DOHH2 (cell line): Measurements from ENCODE around the gene ZNF8.

Experiments
- H3F3A ChIP-seq: fragments of 200-600 bp; sonication (generic), shearing (Covaris generic); 2 replicates; pipeline ENCODE4 v1.6.0; 2016; ENCODE audit warnings: antibody characterized with exemption, mild to moderate bottlenecking; ENCODE audit not compliant: control insufficient read depth, insufficient read depth
- H3K27ac ChIP-seq: fragments of 200-600 bp; sonication (generic); 2 replicates; pipeline ENCODE4 v1.5.1; 2014; ENCODE audit warnings: low read depth, mild to moderate bottlenecking, low read length, moderate library complexity
- H3K27me3 ChIP-seq: fragments of 200-600 bp; sonication (generic); 2 replicates; pipeline ENCODE4 v1.6.1; 2014; ENCODE audit warnings: mild to moderate bottlenecking, low read length, mixed read lengths; ENCODE audit not compliant: control insufficient read depth
- H3K36me3 ChIP-seq: fragments of 200-600 bp; sonication (generic); 2 replicates; pipeline ENCODE4 v1.6.1; 2014; ENCODE audit warnings: mild to moderate bottlenecking, low read length, moderate library complexity, mixed read lengths; ENCODE audit not compliant: control insufficient read depth
- H3K4me1 ChIP-seq: fragments of 200-600 bp; sonication (generic); 2 replicates; pipeline ENCODE4 v1.6.1; 2014; ENCODE audit warnings: mild to moderate bottlenecking, low read length, mixed read lengths; ENCODE audit not compliant: control insufficient read depth
- H3K4me2 ChIP-seq: fragments of 200-600 bp; sonication (generic); 2 replicates; pipeline ENCODE4 v1.6.0; 2014; ENCODE audit warnings: mild to moderate bottlenecking, low read length, moderate library complexity
- H3K4me3 ChIP-seq: fragments of 200-600 bp; sonication (generic); 2 replicates; pipeline ENCODE4 v1.5.1; 2014; ENCODE audit warnings: mild to moderate bottlenecking, low read length, mixed read lengths
- H3K79me2 ChIP-seq: fragments of 200-600 bp; sonication (generic); 2 replicates; pipeline ENCODE4 v1.6.1; 2014; ENCODE audit warnings: mild to moderate bottlenecking, low read length, mixed read lengths; ENCODE audit not compliant: control insufficient read depth
- H3K9me2 ChIP-seq: fragments of 200-600 bp; sonication (generic); replicated peaks from 2 replicates; pipeline ENCODE4 v1.6.1; 2014; ENCODE audit warnings: mild to moderate bottlenecking, low read length, mixed read lengths; ENCODE audit not compliant: control insufficient read depth
- H3K9me3 ChIP-seq: fragments of 200-600 bp; sonication (generic); 2 replicates; pipeline ENCODE4 v1.6.1; 2014; ENCODE audit warnings: antibody characterized with exemption, low read length, mixed read lengths; ENCODE audit not compliant: control insufficient read depth, insufficient read depth
- H4K20me1 ChIP-seq: fragments of 200-600 bp; sonication (generic); 2 replicates; pipeline ENCODE4 v1.6.0; 2014; ENCODE audit warnings: low read depth, mild to moderate bottlenecking, antibody characterized with exemption, low read length, moderate library complexity; ENCODE audit not compliant: control insufficient read depth, insufficient read depth
- CTCF ChIP-seq: fragments of 200-600 bp; sonication (generic); IDR thresholded peaks from one replicate; pipeline ENCODE4 v1.5.1; 2014; ENCODE audit warnings: antibody characterized with exemption, mild to moderate bottlenecking, low read depth, low read length; ENCODE audit not compliant: poor library complexity, severe bottlenecking
- EZH2phosphoT487 ChIP-seq: fragments of 200-600 bp; sonication (generic); IDR thresholded peaks from 2 replicates; pipeline ENCODE4 v1.6.1; 2017; ENCODE audit warnings: borderline replicate concordance, mild to moderate bottlenecking, antibody characterized with exemption, low read length, moderate library complexity, mixed read lengths

The ZNF8 gene

GRCh38 chr19:58265100-58265499 lies 13.7 kb upstream of the ZNF8 start:
- Histone ChIP-seq H3K4me1 (no peaks in the 10 kb centered on the region), H3K9me2 (no peaks in the 10 kb centered on the region), H3K4me3 (no peak overlapping the region), H3K79me2 (no peaks in the 10 kb centered on the region), H3K9me3 (peaks cover 52% of the 10 kb centered on the region), H3K27ac (no peak overlapping the region), H3F3A (no peaks in the 10 kb centered on the region), H3K36me3 (peaks cover 30% of the 10 kb centered on the region), H3K4me2 (no peak overlapping the region), H4K20me1 (no peaks in the 10 kb centered on the region), H3K27me3 (no peaks in the 10 kb centered on the region)
- TF ChIP-seq EZH2phosphoT487 (no peak), CTCF (no peak)

- peaks cover 3% of the 10 kb centered on the region; the same call in 1 of the 2 replicates for H3K36me3 ChIP-seq
- H3K4me3 ChIP-seq = no peak overlapping the region
- H3K9me2 ChIP-seq = no peaks in the 10 kb centered on the region
- H4K20me1 ChIP-seq = no peaks in the 10 kb centered on the region
- H3K27ac ChIP-seq = no peak overlapping the region
- H3K79me2 ChIP-seq = no peaks in the 10 kb centered on the region
- H3K4me2 ChIP-seq = no peak overlapping the region
- peaks cover 34% of the 10 kb centered on the region for H3K9me3 ChIP-seq
- H3F3A ChIP-seq = no peaks in the 10 kb centered on the region
- H3K27me3 ChIP-seq = no peaks in the 10 kb centered on the region
- H3K4me1 ChIP-seq = no peaks in the 10 kb centered on the region
- TF ChIP-seq EZH2phosphoT487 = no peak
- TF ChIP-seq CTCF = no peak
These were observed 10.4 kb upstream of the ZNF8 start for GRCh38 chr19:58268344-58268743.

- H3K79me2 ChIP-seq = peaks cover 14% of the 10 kb centered on the region
- H3K4me1 ChIP-seq = peaks cover 9% of the 10 kb centered on the region
- no peaks in the 10 kb centered on the region for H3K27me3 ChIP-seq
- peaks cover 6% of the 10 kb centered on the region for H3K36me3 ChIP-seq
- no peak overlapping the region for H3K4me3 ChIP-seq
- H3K27ac ChIP-seq = no peak overlapping the region
- peaks cover 21% of the 10 kb centered on the region for H3K9me3 ChIP-seq
- no peaks in the 10 kb centered on the region for H3F3A ChIP-seq
- no peaks in the 10 kb centered on the region for H3K9me2 ChIP-seq
- no peak overlapping the region for H3K4me2 ChIP-seq
- TF ChIP-seq CTCF (no peak), EZH2phosphoT487 (no peak)
- no peaks in the 10 kb centered on the region for H4K20me1 ChIP-seq
These were observed 4.0 kb upstream of the ZNF8 start for GRCh38 chr19:58274771-58275201.
